PC-9 (cell line): ENCODE data around the gene DAAM1.

Experiments
- CTCF ChIP-seq: fragments of 200-600 bp; sonication (generic); conservative IDR thresholded peaks from 2 replicates; pipeline ENCODE4 v1.6.1; 2017; ENCODE audit warnings: mixed run types, antibody characterized with exemption, mild to moderate bottlenecking, moderate library complexity
- EZH2 ChIP-seq: fragments of 200-600 bp; sonication (generic); IDR thresholded peaks from 2 replicates; pipeline ENCODE4 v1.8.0; 2017; ENCODE audit warnings: antibody characterized with exemption, low read depth

- no peak for TF ChIP-seq CTCF
- no peak for TF ChIP-seq EZH2
Observed at GRCh38 chr14:59339524-59340330, 151.3 kb downstream of the DAAM1 start.
